ENCODE measurements around the gene MIPEP. TPM values are rescaled to one million over a fixed set of nuclear protein-coding genes. Genes with fewer than 3 reads are reported as not detected.
A peak's percentile ranks its signal among the peaks of the same experiment; 100 is the strongest.

Gene MIPEP
- total RNA-seq, 2 experiments from 2014 or later = 3.9 to 4.8 TPM

DNA sequence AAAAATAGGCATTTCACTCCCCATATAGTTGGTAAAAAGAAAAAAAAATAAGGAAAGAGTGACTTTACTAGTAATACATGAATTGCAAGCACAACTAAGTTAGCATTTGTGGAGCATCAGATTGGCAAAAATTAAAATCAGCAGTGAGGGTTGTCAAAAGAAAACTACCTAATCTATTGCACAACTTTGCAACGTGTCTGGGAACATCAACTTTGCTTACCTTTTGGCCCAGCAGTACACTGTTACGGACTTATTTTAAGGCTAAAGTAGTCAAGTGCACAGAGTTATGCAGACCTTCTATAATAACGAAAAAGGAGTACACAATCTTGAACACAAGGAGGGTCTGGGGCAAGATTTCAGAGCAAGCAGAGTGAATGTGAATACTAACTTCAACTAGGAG lies 102.6 kb downstream of the MIPEP start:
- no peaks in the 10 kb centered on the region for H3K9me3 ChIP-seq (ENCODE audit: control insufficient read depth in 1 of 2, insufficient read depth in 1 of 2, low read length in 2 of 2)
- no peak overlapping the region for H3K4me3 Mint-ChIP-seq
- no peaks in the 10 kb centered on the region for H3K9me3 Mint-ChIP-seq
- H3K4me3 ChIP-seq (ENCODE audit: low read length) = no peak overlapping the region
- TF ChIP-seq, protein P1, sequence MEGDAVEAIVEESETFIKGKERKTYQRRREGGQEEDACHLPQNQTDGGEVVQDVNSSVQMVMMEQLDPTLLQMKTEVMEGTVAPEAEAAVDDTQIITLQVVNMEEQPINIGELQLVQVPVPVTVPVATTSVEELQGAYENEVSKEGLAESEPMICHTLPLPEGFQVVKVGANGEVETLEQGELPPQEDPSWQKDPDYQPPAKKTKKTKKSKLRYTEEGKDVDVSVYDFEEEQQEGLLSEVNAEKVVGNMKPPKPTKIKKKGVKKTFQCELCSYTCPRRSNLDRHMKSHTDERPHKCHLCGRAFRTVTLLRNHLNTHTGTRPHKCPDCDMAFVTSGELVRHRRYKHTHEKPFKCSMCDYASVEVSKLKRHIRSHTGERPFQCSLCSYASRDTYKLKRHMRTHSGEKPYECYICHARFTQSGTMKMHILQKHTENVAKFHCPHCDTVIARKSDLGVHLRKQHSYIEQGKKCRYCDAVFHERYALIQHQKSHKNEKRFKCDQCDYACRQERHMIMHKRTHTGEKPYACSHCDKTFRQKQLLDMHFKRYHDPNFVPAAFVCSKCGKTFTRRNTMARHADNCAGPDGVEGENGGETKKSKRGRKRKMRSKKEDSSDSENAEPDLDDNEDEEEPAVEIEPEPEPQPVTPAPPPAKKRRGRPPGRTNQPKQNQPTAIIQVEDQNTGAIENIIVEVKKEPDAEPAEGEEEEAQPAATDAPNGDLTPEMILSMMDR (IDR thresholded peaks at IDR 0.05) = no peak
- intact Hi-C loops (cut with DNase I, micrococcal nuclease) = no loop called here
- H3K27ac Mint-ChIP-seq = no peak overlapping the region
- H3K4me1 Mint-ChIP-seq (ENCODE audit: low read depth) = no peaks in the 10 kb centered on the region
- ChIA-PET CTCF (no interaction called here), POLR2A (no interaction called here)
- no peaks in the 10 kb centered on the region for H3K27me3 ChIP-seq (ENCODE audit: control insufficient read depth in 1 of 2, insufficient read depth in 2 of 2, low read length in 2 of 2)
- H3K27ac ChIP-seq (ENCODE audit: low read depth in 1 of 2, low read length in 2 of 2) = no peak overlapping the region
- H3K27me3 Mint-ChIP-seq = no peaks in the 10 kb centered on the region
- H3K4me1 ChIP-seq (ENCODE audit: insufficient read depth, low read length) = no peaks in the 10 kb centered on the region
- DNase-seq = no peak
- no peak for ATAC-seq (ENCODE audit: poor library complexity)
- no peaks in the 10 kb centered on the region for H3K36me3 ChIP-seq (ENCODE audit: insufficient read depth, low read length)
- peaks cover 8% of the 10 kb centered on the region for H3K36me3 Mint-ChIP-seq (ENCODE audit: low read depth)

- ChIA-PET CTCF (interaction anchor here (1.3 kb wide), 1 partner anchor 17 kb away, joined by 4 read pairs; no protein-coding TSS in a partner anchor), POLR2A (interaction anchor here (1.1 kb wide), 1 partner anchor 11 kb away, joined by 3 read pairs; no protein-coding TSS in a partner anchor)
- Histone ChIP-seq H3K9me3 (ENCODE audit: control insufficient read depth in 1 of 2, insufficient read depth in 1 of 2, low read length in 2 of 2) (no peaks in the 10 kb centered on the region), H3K4me1 (ENCODE audit: insufficient read depth, low read length) (no peaks in the 10 kb centered on the region), H3K27ac (ENCODE audit: low read depth in 1 of 2, low read length in 2 of 2) (no peak overlapping the region), H3K27me3 (ENCODE audit: control insufficient read depth in 1 of 2, insufficient read depth in 2 of 2, low read length in 2 of 2) (no peaks in the 10 kb centered on the region), H3K36me3 (ENCODE audit: insufficient read depth, low read length) (no peaks in the 10 kb centered on the region), H3K4me3 (ENCODE audit: low read length) (no peak overlapping the region)
- DNase-seq (no peak), ATAC-seq (ENCODE audit: poor library complexity) (no peak)
- no peak overlapping the region for H3K27ac Mint-ChIP-seq
- intact Hi-C loops (cut with DNase I, micrococcal nuclease) = no loop called here
- no peak overlapping the region for H3K4me3 Mint-ChIP-seq
- H3K9me3 Mint-ChIP-seq = no peaks in the 10 kb centered on the region
- H3K36me3 Mint-ChIP-seq (ENCODE audit: low read depth) = peaks cover 11% of the 10 kb centered on the region
- no peaks in the 10 kb centered on the region for H3K27me3 Mint-ChIP-seq
- TF ChIP-seq, protein P1 (IDR thresholded peaks at IDR 0.05) = no peak
- peaks cover 23% of the 10 kb centered on the region for H3K4me1 Mint-ChIP-seq (ENCODE audit: low read depth)
Measured at GRCh38 chr13:23778879-23779278, 110.3 kb downstream of the MIPEP start.

- ATAC-seq (ENCODE audit: poor library complexity) (no peak), DNase-seq (peak in 2 of 14 experiments; percentile 14 to 15)
- H3K4me3 Mint-ChIP-seq = no peak overlapping the region
- ChIA-PET CTCF (interaction anchor here (1.3 kb wide), 1 partner anchor 18 kb away, joined by 4 read pairs; no protein-coding TSS in a partner anchor), POLR2A (interaction anchor here (1.1 kb wide), 1 partner anchor 11 kb away, joined by 3 read pairs; no protein-coding TSS in a partner anchor)
- H3K4me1 Mint-ChIP-seq (ENCODE audit: low read depth) = peaks cover 23% of the 10 kb centered on the region
- no peaks in the 10 kb centered on the region for H3K9me3 ChIP-seq (ENCODE audit: control insufficient read depth in 1 of 2, insufficient read depth in 1 of 2, low read length in 2 of 2)
- H3K9me3 Mint-ChIP-seq = no peaks in the 10 kb centered on the region
- H3K27ac Mint-ChIP-seq = no peak overlapping the region
- no peaks in the 10 kb centered on the region for H3K27me3 Mint-ChIP-seq
- no peak overlapping the region for H3K27ac ChIP-seq (ENCODE audit: low read depth in 1 of 2, low read length in 2 of 2)
- H3K4me3 ChIP-seq (ENCODE audit: low read length) = no peak overlapping the region
- TF ChIP-seq, protein P1 (IDR thresholded peaks at IDR 0.05) = peak; percentile 12
- intact Hi-C loops (cut with DNase I, micrococcal nuclease) = no loop called here
- no peaks in the 10 kb centered on the region for H3K4me1 ChIP-seq (ENCODE audit: insufficient read depth, low read length)
- peaks cover 11% of the 10 kb centered on the region for H3K36me3 Mint-ChIP-seq (ENCODE audit: low read depth)
- no peaks in the 10 kb centered on the region for H3K36me3 ChIP-seq (ENCODE audit: insufficient read depth, low read length)
- no peaks in the 10 kb centered on the region for H3K27me3 ChIP-seq (ENCODE audit: control insufficient read depth in 1 of 2, insufficient read depth in 2 of 2, low read length in 2 of 2)
Measured at GRCh38 chr13:23778002-23778652, 111.1 kb downstream of the MIPEP start.
